ELR (cell line): Measurements from ENCODE around the gene ATP6V1F.

Source experiments
- DNase-seq: peaks from one replicate; pipeline ENCODE4 v3.0.0-alpha.2; 2015; ENCODE audit warnings: low read depth

The ATP6V1F gene

GRCh38 chr7:128849156-128849515, 13.5 kb upstream of the ATP6V1F start:
- DNase-seq, result no peak

GRCh38 chr7:128849804-128850490, 12.7 kb upstream of the ATP6V1F start:
- DNase-seq, result no peak

DNA sequence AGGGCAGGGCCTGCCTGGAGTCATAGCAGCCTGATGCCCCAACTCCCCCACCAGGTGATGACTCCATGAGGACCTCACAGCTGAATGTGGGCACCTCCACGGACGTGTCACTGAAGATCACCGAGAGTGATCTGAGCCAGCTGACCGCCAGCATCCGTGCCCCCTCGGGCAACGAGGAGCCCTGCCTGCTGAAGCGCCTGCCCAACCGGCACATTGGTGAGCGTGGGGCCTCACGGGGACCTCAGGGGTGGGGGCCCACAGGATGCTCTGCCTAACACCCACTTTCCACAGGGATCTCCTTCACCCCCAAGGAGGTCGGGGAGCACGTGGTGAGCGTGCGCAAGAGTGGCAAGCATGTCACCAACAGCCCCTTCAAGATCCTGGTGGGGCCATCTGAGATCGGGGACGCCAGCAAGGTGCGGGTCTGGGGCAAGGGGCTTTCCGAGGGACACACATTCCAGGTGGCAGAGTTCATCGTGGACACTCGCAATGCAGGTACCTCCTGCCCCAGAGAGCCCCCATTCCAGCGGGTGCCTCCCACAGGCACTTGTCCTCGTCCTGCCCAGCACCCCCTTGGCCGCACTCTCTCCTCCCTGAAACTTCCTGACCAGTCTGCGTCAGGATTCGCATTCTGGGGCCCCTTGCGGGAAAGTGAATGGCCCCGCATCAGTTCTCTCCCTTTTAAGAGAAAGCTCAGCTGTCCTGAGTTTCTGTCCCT, 10.0 kb upstream of the ATP6V1F start:
- no peak for DNase-seq

DNA sequence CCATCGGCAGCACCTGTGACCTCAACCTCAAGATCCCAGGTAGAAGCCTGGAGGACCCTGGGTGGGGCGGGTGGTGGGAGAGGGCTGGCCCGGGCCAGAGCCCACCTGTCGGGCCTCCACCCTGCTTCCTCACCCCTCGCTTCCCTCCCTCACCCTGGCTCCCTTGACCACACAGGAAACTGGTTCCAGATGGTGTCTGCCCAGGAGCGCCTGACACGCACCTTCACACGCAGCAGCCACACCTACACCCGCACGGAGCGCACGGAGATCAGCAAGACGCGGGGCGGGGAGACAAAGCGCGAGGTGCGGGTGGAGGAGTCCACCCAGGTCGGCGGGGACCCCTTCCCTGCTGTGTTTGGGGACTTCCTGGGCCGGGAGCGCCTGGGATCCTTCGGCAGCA, 8.9 kb upstream of the ATP6V1F start:
- no peak for DNase-seq

DNA sequence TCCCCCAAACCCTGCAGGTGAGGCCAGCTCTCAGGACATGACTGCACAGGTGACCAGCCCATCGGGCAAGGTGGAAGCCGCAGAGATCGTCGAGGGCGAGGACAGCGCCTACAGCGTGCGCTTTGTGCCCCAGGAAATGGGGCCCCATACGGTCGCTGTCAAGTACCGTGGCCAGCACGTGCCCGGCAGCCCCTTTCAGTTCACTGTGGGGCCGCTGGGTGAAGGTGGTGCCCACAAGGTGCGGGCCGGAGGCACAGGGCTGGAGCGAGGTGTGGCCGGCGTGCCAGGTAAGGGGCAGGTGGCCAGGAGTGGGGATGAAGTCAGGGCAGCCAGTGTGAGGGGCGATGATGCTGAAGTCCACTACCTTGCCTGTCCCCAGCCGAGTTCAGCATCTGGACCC, 8.3 kb upstream of the ATP6V1F start:
- DNase-seq, result no peak

- no peak for DNase-seq
These were observed 7.1 kb upstream of the ATP6V1F start for GRCh38 chr7:128855559-128855958.

DNA sequence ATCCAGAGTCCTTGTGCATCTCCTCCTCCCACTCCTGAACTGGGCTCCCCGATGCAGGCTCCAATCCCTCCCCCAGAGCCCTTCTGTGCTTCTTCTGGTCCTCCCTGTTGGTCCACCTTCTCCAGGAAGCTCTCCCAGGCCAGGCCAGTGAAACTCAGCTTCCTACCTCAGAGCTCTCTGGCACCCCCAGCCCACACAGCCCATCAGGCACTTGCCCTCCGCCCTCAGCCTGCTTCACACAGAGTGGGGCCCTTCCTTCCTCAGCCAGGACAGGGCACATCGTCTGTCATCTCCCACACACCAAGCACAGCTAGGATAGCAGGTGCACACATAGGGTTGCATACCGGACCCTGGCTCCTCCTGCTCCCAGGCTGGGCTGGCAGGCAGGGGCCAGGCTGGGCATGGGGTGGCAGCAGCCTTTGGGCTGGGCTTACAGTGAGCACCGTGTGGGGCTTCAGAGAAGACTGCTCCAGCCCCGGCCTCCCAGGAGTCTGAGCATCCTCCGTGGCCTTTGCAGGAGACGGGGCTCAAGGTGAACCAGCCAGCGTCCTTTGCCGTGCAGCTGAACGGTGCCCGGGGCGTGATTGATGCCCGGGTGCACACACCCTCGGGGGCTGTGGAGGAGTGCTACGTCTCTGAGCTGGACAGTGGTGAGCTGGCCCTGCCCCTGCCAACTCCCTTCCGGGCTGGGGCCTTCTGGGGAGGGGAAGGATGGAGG, 6.5 kb upstream of the ATP6V1F start:
- DNase-seq, result no peak

GRCh38 chr7:128858380-128859231, 4.0 kb upstream of the ATP6V1F start:
- no peak for DNase-seq

GRCh38 chr7:128859232-128860157, 3.2 kb upstream of the ATP6V1F start:
- no peak for DNase-seq

DNA sequence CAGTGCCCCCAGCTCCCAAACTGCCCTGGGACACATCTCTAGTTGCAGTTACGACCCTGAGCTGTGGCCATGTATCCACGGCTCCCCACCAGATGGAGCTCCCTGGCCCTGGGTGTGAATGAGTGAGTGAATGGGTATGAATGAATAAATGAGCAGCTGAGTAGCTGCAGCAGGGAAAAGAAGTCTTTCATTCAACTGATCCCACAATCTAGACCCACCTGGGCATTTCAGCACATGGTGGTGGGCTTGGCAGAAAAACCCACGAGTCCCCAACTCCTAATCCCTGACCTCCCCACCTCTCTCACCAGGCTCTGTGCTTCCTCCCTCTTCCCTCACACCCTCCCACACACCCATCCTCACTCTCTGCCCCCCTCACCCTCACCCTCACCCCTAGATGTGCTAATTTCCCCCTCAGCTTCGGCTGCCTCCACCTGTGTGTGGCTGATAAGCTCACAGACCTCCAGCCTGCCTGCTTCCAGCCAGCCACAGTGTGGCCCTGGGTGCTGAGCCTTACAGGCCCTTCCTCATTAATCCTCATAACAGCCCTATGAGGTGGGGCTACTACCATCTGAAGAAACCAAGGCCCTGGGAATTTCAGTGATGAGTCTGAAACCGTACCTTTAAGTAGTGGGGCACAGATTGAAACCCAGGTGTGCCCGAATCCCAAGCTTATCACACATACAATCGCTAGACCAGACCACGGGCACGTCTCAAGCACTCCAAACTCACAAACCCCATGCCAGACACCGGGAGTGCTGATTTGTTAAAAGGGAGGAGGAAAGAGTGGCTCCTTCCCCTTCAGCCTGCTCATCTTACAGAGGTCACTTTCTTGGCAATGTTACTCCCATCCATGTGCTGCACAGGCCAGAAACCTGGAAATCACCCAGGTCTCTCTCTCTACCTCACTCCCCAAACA, 2.2 kb upstream of the ATP6V1F start:
- DNase-seq, result peak; percentile 35

DNA sequence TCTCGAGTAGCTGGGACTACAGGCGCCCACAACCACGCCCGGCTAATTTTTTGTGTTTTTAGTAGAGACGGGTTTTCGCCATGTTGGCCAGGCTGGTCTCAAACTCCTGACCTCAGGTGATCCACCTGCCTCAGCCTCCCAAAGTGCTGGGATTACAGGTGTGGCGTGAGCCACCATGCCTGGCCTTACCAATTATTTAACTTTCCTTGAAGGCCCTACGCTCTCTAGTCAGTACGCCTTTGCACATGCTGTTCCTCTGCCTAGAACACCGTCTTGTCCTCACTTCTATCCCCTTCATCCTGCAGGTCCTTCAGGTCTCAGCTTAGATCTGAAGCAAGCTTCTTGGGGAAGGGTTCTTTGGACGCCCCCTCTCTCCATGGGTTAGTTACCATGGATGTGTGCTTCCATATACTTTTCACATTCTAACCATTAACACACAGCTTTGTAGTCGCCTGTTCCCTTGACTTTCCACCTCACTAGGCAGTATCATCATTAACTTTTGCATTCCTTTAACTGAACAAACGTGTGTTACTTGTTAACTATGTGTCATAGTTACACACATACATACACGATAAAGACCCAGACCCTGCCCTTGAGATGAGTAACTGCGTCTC, 592 bp upstream of the ATP6V1F start:
- no peak for DNase-seq

DNA sequence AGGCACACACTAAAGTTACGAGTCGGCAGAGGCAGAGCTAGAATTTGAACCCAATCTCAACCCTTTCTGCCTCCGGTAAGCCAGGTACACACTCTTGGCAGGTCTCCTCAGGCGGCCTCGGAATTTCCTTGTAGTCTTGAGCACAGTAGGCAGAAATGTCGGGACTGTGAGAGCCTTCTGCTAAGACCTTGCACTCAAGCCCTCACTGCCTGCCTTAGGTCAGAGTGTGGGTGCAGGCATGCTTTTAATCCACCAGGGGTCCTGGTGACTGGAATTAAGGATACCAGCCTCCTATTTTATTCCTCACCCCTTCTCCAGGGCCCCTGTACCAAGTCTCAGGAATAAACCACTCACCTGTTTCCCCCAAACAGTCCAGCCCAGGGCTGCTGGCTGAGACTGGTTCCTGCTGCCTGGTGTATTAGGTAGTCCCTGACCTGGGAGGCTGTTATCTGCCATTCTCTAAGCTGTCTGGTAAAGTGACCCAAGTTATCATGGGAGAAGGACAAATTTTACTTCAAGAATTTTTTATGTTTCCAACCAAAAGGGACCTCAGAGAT, 855 bp downstream of the ATP6V1F start:
- peak; percentile 84 for DNase-seq

DNA sequence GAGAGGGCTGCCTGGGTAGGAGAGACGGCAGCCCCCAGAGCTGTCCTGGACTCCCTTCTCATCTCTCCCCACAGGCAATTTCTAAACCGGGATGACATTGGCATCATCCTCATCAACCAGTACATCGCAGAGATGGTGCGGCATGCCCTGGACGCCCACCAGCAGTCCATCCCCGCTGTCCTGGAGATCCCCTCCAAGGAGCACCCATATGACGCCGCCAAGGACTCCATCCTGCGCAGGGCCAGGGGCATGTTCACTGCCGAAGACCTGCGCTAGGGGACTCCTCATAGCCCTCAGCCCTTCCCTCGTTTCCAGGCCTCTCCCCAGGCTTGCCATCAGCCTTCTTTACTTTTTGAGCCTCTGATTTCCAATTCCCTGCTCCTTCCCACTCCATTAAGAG, 2.6 kb downstream of the ATP6V1F start:
- DNase-seq, result no peak

DNA sequence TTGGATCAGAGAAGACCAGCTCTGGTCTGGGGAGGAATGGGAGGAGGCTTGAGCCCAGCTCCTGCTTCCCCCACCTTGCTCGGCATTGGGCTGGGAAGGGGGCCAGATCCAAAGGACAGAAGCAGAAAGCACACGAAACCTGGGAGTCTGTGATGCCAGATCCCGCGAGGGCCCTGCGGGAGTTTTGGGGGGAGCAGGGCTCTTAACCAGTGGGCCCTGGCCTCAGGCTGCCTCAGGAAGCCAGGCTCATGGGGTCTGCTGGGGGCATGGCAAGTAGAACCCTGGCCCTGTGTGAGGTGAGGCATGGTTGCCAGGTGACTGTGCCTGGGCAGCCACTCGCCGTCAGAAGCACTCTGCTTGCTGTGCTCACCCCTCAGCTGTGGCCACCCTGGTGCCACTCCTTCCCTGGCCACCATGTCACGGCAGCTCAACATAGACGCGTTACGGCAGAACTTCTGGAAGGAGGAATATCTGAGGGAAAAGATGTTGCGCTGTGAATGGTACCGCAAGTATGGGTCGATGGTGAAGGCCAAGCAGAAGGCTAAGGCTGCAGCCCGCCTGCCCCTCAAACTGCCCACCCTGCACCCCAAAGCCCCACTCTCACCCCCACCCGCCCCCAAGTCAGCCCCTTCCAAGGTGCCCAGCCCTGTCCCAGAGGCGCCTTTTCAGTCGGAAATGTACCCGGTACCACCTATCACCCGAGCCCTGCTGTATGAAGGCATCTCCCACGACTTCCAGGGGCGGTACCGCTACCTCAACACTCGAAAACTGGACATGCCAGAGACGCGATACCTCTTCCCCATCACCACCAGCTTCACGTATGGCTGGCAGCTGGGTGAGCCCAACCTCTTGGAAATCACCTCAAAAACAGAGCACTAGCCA, 3.6 kb downstream of the ATP6V1F start:
- no peak for DNase-seq

DNA sequence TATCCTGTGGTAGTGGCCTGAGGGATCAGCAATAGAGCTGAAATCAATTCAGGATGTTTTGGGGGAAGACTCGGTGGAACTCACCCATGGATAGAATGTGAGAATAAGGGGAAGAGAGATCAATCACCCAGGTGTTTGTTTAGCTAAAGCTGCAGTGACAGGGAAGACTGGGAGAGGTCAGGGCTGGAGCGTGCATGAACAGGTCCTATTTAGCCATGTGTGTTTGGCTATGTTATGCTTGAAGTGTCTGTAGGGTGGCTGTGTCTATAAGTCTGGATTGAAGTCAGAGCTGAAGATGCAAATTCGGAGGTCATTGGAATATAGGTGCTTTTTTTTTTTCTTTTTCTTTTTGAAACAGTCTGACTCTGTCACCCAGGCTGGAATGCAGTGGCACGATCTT, 4.6 kb downstream of the ATP6V1F start:
- no peak for DNase-seq

DNA sequence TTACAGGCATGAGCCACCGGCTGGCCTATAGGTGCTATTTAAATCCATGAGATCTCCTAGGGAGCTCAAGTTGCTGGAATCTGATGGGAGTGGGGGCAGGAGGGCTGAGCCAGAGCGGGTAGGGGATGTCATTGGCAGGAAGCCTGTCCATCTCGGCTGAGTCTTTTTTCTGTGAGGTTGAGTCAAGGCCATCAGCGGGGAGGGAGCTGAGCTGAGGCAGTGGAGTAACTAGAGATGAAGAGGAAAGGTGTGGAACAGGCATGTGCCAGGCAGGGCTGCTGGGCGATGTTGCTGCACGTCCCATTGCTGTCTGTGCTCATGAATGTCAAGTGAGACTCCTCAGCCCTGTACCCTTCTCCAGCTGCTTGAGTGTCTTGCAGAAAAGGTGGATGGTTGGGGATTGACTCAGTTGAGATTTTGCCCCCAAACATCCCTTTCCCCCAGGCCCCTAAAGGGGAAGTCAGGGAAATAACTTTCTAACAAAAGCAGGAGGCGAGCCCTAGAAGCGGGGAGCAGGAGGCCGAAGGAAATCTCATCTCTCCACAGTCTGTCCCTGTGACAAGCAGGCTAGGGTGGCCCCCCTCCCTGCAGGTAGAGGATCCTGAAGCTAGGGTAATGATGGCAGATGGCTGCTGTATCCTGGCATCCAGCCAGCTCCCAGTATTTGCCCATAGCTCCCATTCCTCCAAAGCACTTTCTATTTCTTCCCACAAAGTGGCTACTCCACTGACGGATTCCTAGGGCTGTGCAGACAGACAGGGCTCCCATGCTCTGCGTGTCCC, 5.4 kb downstream of the ATP6V1F start:
- no peak for DNase-seq

DNA sequence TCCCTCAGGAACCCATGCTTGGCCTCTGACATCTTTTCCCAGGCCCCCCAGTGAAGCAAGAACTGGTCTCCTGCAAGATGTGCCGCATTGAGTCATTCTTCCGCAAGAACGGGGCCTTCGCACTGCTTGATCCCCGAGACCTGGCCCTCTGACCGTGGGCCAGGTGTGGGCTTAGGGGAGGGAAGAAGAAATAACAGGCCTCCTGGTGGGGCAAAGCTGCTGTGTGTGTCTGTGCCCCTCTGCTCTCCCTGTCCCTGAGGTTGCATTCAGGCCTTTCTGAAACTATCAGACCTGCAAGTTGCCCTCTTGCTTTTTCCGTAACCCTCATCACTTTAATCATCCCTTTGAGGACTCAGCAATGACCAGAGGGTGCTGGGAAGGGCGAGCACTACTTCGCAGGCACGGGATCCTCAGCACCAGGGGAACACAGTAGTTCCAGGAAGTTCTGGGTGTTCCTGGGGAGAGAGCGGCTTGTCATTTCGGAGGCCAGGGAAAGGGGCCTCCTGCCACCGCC, 6.0 kb downstream of the ATP6V1F start:
- no peak for DNase-seq
